Measurements from ENCODE around the gene ARL16. TPM values are rescaled to one million over a fixed set of nuclear protein-coding genes. Genes with fewer than 3 reads are reported as not detected.

The ARL16 gene
- total RNA-seq (2021; ENCODE audit: unreplicated experiment) (47.5 TPM), Bru-seq, nascent RNA (percentile 95 among the genes with signal in this experiment), BruChase-seq, experiment 1, labeled RNA remaining after a 6-hour chase (percentile 94 among the genes with signal in this experiment), BruChase-seq, experiment 2, labeled RNA remaining after a 2-hour chase (percentile 95 among the genes with signal in this experiment)
- 39.0 and 43.1 TPM in 2 replicates for polyA plus RNA-seq (2012)
- long read RNA-seq, transcript ARL16-204 (5 exons, 1,526 nt): minor isoform, 14 of 70 reads
- long read RNA-seq, transcript ARL16-201 (5 exons, 1,227 nt): major isoform, 20 of 70 reads
- long read RNA-seq, partial matches to known transcripts: 7 of 70 reads
- long read RNA-seq, other reads (novel, unspliced or antisense): 22 of 70 reads

- DNase-seq (ENCODE audit: low read depth, low spot score): peak; percentile 100
- no peak within 1 kb of the TSS for H2AFZ ChIP-seq (ENCODE audit: low read depth, low read length, poor library complexity, severe bottlenecking)
- BruUV-seq (replicated peaks): no TSS peak
- H3K36me3 ChIP-seq (ENCODE audit: control insufficient read depth in 1 of 2, insufficient read depth in 2 of 2, low read length in 2 of 2): peaks cover 18 to 40% of the 10 kb centered on the region in 2 experiments
- H3K9ac ChIP-seq (ENCODE audit: low read length): peak within 1 kb of the TSS; percentile 85
- RAD21 ChIA-PET (ENCODE audit: low non-redundant PET in 1 of 2, low total read pairs in 2 of 2, uncharacterized antibody in 2 of 2, unreplicated experiment in 2 of 2): interaction anchor here (0.7 to 1.2 kb wide), 5 partner anchors 8 to 157 kb away, joined by 4 to 5 read pairs (median 4); partner anchors contain the start of genes CCDC137 (in 1 of the 2), MRPL12 (in 1 of the 2) and OXLD1 (in 1 of the 2)
- peak within 1 kb of the TSS; percentile 86 to 99 for H3K4me3 ChIP-seq (replicated peaks in 1 of 2; ENCODE audit: low read depth in 1 of 2, low read length in 2 of 2)
- H3K9me2 ChIP-seq (ENCODE audit: insufficient read depth): no peaks in the 10 kb centered on the region
- CTCF ChIA-PET: interaction anchor here (1.2 kb wide), 1 partner anchor 9 kb away, joined by 8 read pairs; no protein-coding TSS in a partner anchor
- peak; percentile 66 for TF ChIP-seq POLR2A (IDR thresholded peaks at IDR 0.05; ENCODE audit: borderline replicate concordance, extremely low read depth, insufficient read depth, insufficient read length)
- TF ChIP-seq MAX (IDR thresholded peaks at IDR 0.05): peak; percentile 83
- peak; percentile 99 for TF ChIP-seq SP1 (IDR thresholded peaks at IDR 0.05; ENCODE audit: low read depth)
- TF ChIP-seq ZFX (IDR thresholded peaks at IDR 0.05): peak; percentile 90; the same call in 1 of the 2 replicates
- TF ChIP-seq, protein P1, sequence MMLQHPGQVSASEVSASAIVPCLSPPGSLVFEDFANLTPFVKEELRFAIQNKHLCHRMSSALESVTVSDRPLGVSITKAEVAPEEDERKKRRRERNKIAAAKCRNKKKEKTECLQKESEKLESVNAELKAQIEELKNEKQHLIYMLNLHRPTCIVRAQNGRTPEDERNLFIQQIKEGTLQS (IDR thresholded peaks at IDR 0.05): no peak
- no peak for TF ChIP-seq ZBTB33 (IDR thresholded peaks at IDR 0.05; ENCODE audit: extremely low read depth, insufficient replicate concordance, low read length)
- peak; percentile 94; the same call in 1 of the 2 replicates for TF ChIP-seq SIN3A (IDR thresholded peaks at IDR 0.05; ENCODE audit: low read depth)
- TF ChIP-seq YY1 (IDR thresholded peaks at IDR 0.05; ENCODE audit: extremely low read depth, insufficient replicate concordance, low read depth, low read length): peak; percentile 17
- TF ChIP-seq POLR2AphosphoS5 (IDR thresholded peaks at IDR 0.05; ENCODE audit: low read depth, low read length): peak; percentile 82
- POLR2A ChIA-PET: interaction anchor here (0.6 to 4.4 kb wide), 13 partner anchors 8 to 171 kb away, joined by 3 to 33 read pairs (median 5); partner anchors contain the start of genes ACTG1, CCDC137, MRPL12 and OXLD1
- no peaks in the 10 kb centered on the region for H3K9me3 ChIP-seq (ENCODE audit: control insufficient read depth in 1 of 2, insufficient read depth in 1 of 2, low read depth in 1 of 2, low read length in 2 of 2)
- peaks cover 73% of the 10 kb centered on the region for H3K79me2 ChIP-seq (ENCODE audit: insufficient read depth, low read length)
- H4K20me1 ChIP-seq (ENCODE audit: insufficient read depth): peaks cover 6% of the 10 kb centered on the region; the same call in 1 of the 2 replicates
- H3K27ac ChIP-seq (ENCODE audit: low read depth, low read length): peak within 1 kb of the TSS; percentile 92
- H3K27me3 ChIP-seq (ENCODE audit: insufficient read depth, low read length): no peaks in the 10 kb centered on the region
- ATAC-seq: peak; percentile 95
- intact Hi-C loops (cut with micrococcal nuclease): loop anchor here (1.0 to 2.0 kb wide), 2 partner anchors 17 to 19 kb away; partner anchors contain the start of gene MRPL12
- peak within 1 kb of the TSS; percentile 100 for H3K4me2 ChIP-seq (ENCODE audit: low read length)
- peaks cover 18 to 23% of the 10 kb centered on the region in 2 experiments for H3K4me1 ChIP-seq (ENCODE audit: control insufficient read depth in 1 of 2, insufficient read depth in 2 of 2, low read length in 2 of 2)
Observed at GRCh38 chr17:81683584-81684441, at the start of gene ARL16, which contains the start of gene HGS. TSS of gene ARL16 (minus strand) at chr17:81683797. CDS start at chr17:81683753, 44 bp downstream. TSS of gene HGS (plus strand) at chr17:81684011. CDS start at chr17:81684067, 56 bp downstream.
